ENCODE data around the gene SLTM.
A peak's percentile ranks its signal among the peaks of the same experiment; 100 is the strongest.

SLTM gene

GRCh38 chr15:58933281-58934113 lies at the start of gene SLTM (continued):
- no peak for TF ChIP-seq ZNF398 (tag by site-specific recombination; IDR thresholded peaks at IDR 0.05)
- no peak for TF ChIP-seq ZNF785 (tag by site-specific recombination; IDR thresholded peaks at IDR 0.05)
- no peak for TF ChIP-seq ZNF112 (tag by site-specific recombination; IDR thresholded peaks at IDR 0.05)
- no peak for TF ChIP-seq ZNF157 (tag by site-specific recombination; IDR thresholded peaks at IDR 0.05)
- no peak for TF ChIP-seq ZNF274 (IDR thresholded peaks at IDR 0.05; ENCODE audit: low read length)
- no peak for TF ChIP-seq ZNF274 (tag by site-specific recombination; IDR thresholded peaks at IDR 0.05; ENCODE audit: borderline replicate concordance)
- no peak for TF ChIP-seq ZBTB6 (tag by site-specific recombination; IDR thresholded peaks at IDR 0.05)
- no peak for TF ChIP-seq ZIC2 (tag by site-specific recombination; IDR thresholded peaks at IDR 0.05)
- no peak for TF ChIP-seq ZNF423 (tag by site-specific recombination; IDR thresholded peaks at IDR 0.05)
- TF ChIP-seq KLF17 (tag by site-specific recombination; IDR thresholded peaks at IDR 0.05), result 0 out of 2 replicates have a peak, but pooled peaks have one; percentile 37
- TF ChIP-seq ZNF571 (tag by site-specific recombination; IDR thresholded peaks at IDR 0.05), result no peak
- TF ChIP-seq PRDM1 (tag by site-specific recombination; IDR thresholded peaks at IDR 0.05), result no peak
- peak; percentile 91 for TF ChIP-seq ZBTB17 (tag by site-specific recombination; IDR thresholded peaks at IDR 0.05)
- no peak for TF ChIP-seq ZNF248 (tag by site-specific recombination; IDR thresholded peaks at IDR 0.05)
- no peak; the same call in 1 of the 2 replicates for TF ChIP-seq ZFP37 (tag by site-specific recombination; IDR thresholded peaks at IDR 0.05)
- TF ChIP-seq ZNF76 (tag by site-specific recombination; IDR thresholded peaks at IDR 0.05; ENCODE audit: borderline replicate concordance, low read depth), result no peak
- no peak for TF ChIP-seq GFI1B (tag by site-specific recombination; IDR thresholded peaks at IDR 0.05)
- no peak for TF ChIP-seq PATZ1 (tag by site-specific recombination; IDR thresholded peaks at IDR 0.05)
- 0 out of 2 replicates have a peak, but pooled peaks have one; percentile 15 for TF ChIP-seq KLF1 (tag by site-specific recombination; IDR thresholded peaks at IDR 0.05)
- TF ChIP-seq ZBTB7A (tag by site-specific recombination; IDR thresholded peaks at IDR 0.05; ENCODE audit: low read depth), result no peak; the same call in 1 of the 2 replicates
- TF ChIP-seq ELK4 (IDR thresholded peaks at IDR 0.05; ENCODE audit: borderline replicate concordance, low read depth, low read length), result no peak
- no peak for TF ChIP-seq ZNF549 (tag by site-specific recombination; IDR thresholded peaks at IDR 0.05)
- TF ChIP-seq ZNF138 (tag by site-specific recombination; IDR thresholded peaks at IDR 0.05; ENCODE audit: borderline replicate concordance), result no peak
- no peak for TF ChIP-seq WT1 (tag by site-specific recombination; IDR thresholded peaks at IDR 0.05)
- peak; percentile 71 for TF ChIP-seq ZBTB44 (tag by site-specific recombination; IDR thresholded peaks at IDR 0.05)
- TF ChIP-seq OSR2 (tag by site-specific recombination; IDR thresholded peaks at IDR 0.05), result peak; percentile 70
- no peak for TF ChIP-seq PRDM6 (tag by site-specific recombination; IDR thresholded peaks at IDR 0.05)
- no peak for TF ChIP-seq ZNF416 (tag by site-specific recombination; IDR thresholded peaks at IDR 0.05)
- TF ChIP-seq SP7 (tag by site-specific recombination; IDR thresholded peaks at IDR 0.05), result peak; percentile 20; the same call in 1 of the 2 replicates
- no peak for TF ChIP-seq ZNF184 (tag by site-specific recombination; IDR thresholded peaks at IDR 0.05)

All from HEK293 (cell line).